ENCODE results near the gene RETREG1. TPM values are rescaled to one million over a fixed set of nuclear protein-coding genes. Genes with fewer than 3 reads are reported as not detected.
"Not testable (repeated sequence)": the region's sequence is repeated elsewhere in the genome, so short reads cannot be mapped to it uniquely, and the experiment has no call there.

The RETREG1 gene
- total RNA-seq, 1 experiment from 2014 or later = 4.0 TPM

DNA sequence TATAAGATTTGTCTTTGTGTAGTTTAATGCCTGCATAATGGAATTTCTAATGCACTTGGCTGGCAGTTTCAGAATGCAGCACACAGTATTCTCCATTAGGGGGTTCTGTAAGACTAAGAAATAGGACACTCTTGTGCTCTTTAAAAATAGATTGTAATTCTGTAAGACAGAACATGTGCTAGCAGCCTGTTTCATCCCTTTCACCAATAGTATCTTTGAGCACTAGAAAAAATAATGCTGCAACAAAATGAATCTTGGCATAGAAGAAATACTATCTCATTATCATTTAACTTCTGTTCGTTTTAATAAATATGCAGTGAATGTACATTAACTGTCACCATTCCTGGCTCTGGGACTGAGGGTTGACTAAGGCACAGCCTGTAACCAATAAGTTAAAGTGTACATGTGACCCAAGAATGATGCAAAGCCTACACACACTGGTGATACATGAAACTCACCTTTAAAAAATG lies 127.4 kb downstream of the RETREG1 start:
- DNase-seq (ENCODE audit: low read depth) = peak; percentile 76

DNA sequence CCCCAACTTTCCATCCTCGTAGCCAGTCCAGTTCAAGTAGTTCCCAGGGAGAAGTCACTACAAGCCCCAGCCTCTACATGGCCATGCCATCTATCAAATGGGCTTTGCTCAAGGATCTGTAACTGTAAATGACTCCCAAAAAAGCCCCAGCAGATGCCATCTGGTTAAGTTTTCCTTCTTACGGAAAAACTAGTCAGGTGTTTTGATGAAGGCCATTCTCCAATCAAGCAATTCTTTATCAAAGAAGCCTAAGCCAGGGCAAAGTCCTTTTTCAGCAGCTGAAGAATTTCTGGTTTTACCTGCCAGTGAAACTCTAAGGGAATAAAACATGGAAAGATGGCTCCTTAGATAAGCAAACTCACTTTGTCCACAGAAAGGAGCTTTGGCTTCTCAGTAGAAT lies 129.3 kb downstream of the RETREG1 start:
- no peak for DNase-seq (ENCODE audit: low read depth)

DNA sequence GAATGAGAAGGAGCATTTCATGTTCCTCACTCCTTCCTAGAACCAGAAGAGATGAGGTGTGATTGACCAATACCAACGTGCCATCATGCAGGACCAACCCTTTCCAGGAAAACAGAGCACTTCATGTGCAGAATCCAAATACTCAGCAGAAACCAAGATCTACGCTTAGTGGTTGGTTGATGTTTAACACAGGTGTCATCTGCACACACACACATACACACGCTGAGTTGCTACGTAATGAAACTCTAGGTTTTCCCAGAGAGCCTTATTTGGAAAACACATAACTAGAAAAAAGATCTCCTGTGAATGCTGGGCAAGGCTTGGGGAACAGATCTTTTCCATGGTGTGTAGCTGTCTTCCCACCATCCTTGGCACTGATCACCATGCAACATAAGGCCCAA lies 130.1 kb downstream of the RETREG1 start:
- no peak for DNase-seq (ENCODE audit: low read depth)

GRCh38 chr5:16485656-16486055 lies 131.1 kb downstream of the RETREG1 start:
- no peak for DNase-seq (ENCODE audit: low read depth)

DNA sequence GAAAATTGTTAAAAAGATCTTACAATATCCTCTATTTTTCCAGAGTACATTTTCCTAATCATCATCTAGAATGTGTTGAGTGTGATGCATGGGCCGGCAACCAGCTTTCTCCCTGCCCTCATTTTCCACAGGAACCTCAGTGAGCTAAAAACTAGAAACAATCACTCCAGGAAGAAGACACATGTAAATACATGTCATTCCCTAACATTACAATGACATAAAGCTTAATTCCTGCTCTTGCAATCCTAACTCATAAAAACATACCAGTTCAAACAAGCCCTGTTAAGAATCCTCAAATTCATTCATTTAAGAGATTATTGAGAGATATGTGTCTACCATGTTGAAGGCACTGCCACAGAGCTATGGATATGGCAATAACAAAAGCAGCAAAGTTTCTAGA lies 132.7 kb downstream of the RETREG1 start:
- DNase-seq (ENCODE audit: low read depth) = no peak

DNA sequence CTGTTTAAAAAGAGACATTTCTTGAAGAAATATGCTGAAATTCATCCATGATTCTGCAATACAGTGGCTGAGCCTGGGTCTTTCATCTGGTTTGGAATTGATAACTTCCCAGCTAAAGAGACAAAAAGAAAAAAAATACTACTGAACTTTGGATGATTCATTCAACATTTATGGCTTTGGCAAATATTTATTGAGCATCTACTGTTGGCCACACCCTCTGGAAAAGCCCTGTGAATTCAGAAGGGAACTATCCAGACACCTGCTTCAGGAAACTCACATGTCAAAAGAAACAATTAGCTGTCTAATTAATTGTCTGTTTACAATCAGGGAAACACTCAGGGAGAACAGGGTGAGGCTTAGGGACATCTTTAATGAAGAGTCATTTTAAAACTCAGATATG lies 133.4 kb downstream of the RETREG1 start:
- DNase-seq (ENCODE audit: low read depth) = no peak

GRCh38 chr5:16482891-16483290 lies 133.9 kb downstream of the RETREG1 start:
- DNase-seq (ENCODE audit: low read depth) = no peak

- peak; percentile 52 for DNase-seq (ENCODE audit: low read depth)
These were observed 135.8 kb downstream of the RETREG1 start for GRCh38 chr5:16480821-16481538.

- no peak for DNase-seq (ENCODE audit: low read depth)
These were observed 136.7 kb downstream of the RETREG1 start for GRCh38 chr5:16480144-16480543.

GRCh38 chr5:16477541-16477940 lies 139.3 kb downstream of the RETREG1 start:
- DNase-seq (ENCODE audit: low read depth) = no peak

DNA sequence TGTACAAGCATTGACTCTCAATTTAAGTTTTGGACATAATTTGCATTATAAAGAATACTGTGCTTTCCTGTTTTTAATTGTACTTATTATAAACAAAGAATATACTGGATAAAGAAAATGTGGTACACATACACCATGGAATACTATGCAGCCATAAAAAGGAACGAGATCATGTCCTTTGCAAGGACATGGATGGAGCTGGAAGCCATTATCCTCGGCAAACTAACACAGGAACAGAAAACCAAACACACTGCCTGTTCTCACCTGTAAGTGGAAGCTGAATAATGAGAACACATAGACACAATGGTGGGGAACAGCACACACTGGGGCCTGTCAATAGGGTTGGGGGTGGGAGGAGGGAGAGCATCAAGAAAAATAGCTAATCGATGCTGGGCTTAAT lies 140.4 kb downstream of the RETREG1 start:
- not testable (repeated sequence) for DNase-seq (ENCODE audit: low read depth)

DNA sequence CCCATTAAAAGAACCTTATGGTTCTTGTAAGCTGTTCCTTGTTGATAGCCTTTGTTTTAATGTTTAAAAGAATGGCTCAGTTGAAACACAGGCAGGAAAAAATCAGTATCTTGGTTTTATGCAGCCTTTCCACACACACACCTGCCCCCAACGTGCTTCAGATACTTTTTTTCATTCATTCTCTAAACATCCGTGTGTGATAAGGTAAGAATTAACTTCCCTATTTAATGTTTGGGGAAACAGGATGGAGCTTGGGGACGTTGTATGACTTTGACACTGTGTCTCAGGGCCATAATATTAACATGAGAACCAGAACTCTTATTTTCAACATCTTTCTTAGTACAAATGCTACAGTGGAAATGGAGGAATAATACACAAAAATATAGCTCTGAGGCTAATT lies 145.4 kb downstream of the RETREG1 start:
- DNase-seq (ENCODE audit: low read depth) = no peak

GRCh38 chr5:16467363-16468219 lies 149.2 kb downstream of the RETREG1 start:
- DNase-seq (ENCODE audit: low read depth) = peak; percentile 72

GRCh38 chr5:16465544-16466432 lies 151.0 kb downstream of the RETREG1 start, which contains the start of gene ZNF622:
Gene ZNF622 (minus strand): TSS chr5:16465800. CDS start chr5:16465665, 135 bp downstream.
- DNase-seq (ENCODE audit: low read depth) = peak; percentile 87

DNA sequence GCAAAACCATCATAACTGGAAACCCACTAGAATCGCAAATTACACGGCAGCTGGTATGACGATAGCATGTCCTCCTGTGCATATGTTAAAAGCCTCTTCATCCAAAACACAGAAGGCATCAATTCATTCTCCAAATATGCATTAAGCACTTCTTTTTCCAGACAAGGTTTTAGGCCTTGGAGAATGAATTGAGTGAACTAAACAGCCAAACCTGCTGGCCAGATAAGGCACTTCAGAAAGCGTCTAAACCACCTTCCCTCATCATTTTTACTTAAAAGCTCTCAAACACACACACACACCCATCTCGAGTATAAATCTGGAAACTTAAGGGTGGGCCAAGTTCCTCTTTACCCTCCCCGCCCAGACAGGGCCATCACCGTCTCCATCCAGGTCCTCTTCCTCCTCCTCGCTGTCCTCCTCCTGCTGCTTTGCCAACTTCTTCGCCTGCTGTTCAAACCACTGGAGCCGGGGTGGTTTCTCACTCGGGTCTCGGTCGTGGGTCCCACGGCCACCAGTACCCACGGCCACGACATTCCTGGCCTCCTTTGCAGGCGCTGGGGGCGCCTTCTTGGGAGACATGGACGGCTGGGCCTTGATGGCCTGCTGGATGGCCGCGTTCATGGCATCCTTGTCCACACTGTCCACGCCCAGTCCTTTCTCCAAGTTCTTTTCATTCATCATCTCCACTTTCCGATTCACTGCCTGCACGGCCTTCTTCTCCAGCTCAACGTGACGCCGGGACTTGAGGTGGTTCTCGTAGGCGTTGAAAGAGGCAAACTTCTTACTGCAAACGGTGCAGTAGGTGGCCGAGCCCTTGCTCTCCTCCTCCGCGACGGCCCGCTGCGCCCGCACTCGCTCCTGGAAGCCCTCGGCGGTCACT lies 151.9 kb downstream of the RETREG1 start:
- DNase-seq (ENCODE audit: low read depth) = no peak

DNA sequence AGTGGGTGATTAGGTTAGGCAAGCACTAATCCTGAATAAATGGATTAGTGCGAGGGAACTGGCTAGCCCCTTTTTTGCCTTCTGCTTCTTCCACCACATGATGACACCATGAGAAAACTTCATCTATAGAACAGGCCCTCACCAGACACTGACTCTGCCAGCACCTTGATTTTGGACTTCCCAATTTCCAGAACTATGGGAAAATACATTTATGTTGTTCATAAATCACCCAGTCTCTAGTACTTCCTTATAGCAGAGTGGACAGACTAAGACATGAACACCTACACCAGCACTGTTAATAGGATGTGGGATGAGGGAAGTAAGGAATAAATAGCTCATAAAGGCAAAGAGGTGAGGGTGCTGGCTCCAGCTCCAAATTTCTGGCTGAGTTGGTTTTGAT lies 152.6 kb downstream of the RETREG1 start:
- DNase-seq (ENCODE audit: low read depth) = no peak

GRCh38 chr5:16461782-16462181 lies 155.0 kb downstream of the RETREG1 start:
- DNase-seq (ENCODE audit: low read depth) = peak; percentile 96

- no peak for DNase-seq (ENCODE audit: low read depth)
These were observed 155.8 kb downstream of the RETREG1 start for GRCh38 chr5:16461026-16461425.

GRCh38 chr5:16459451-16459850 lies 157.3 kb downstream of the RETREG1 start:
- no peak for DNase-seq (ENCODE audit: low read depth)

GRCh38 chr5:16457853-16458252 lies 158.9 kb downstream of the RETREG1 start:
- no peak for DNase-seq (ENCODE audit: low read depth)

DNA sequence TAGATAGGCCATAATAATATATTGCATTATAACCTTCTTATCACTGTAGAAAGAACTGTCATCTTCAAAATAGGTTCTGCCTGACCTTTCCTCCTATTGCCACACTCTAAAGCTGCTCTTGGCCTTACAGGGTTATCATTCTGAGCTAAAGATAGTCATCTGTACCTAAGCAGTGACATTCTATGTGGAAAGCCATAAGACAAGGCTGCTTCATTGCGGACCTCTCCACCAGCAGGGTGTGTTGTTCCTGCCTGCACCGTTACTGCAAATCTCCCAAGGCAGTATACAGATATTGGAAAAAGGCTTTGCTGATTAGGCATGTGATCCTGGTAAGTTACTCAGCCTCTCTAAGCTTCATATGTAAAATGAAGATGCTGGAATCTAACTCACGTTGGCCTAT lies 159.3 kb downstream of the RETREG1 start:
- DNase-seq (ENCODE audit: low read depth) = no peak

Data from LHCN-M2 (cell line).